Astrocyte (in vitro differentiated cells and primary cell): ENCODE results near the gene SCGB1A1. TPM values are rescaled to one million over a fixed set of nuclear protein-coding genes. Genes with fewer than 3 reads are reported as not detected.
A peak's percentile ranks its signal among the peaks of the same experiment; 100 is the strongest.

Experiments
- DNase-seq: peaks from one replicate; pipeline ENCODE4 v3.0.0-alpha.2; 2010; ENCODE audit warnings: low read depth
- FAIRE-seq: peaks from 2 replicates; lab custom pipeline; 2011; peaks lifted over from hg19 to GRCh38; lab: Jason Lieb, UNC
- H2AFZ ChIP-seq: 2 replicates; pipeline ENCODE4 v1.6.0; 2012; ENCODE audit warnings: low read depth, low read length, inconsistent platforms
- H3K27ac ChIP-seq: 2 replicates; pipeline ENCODE4 v1.5.1; 2011; ENCODE audit warnings: low read depth, low read length, inconsistent platforms
- H3K27me3 ChIP-seq: 2 replicates; pipeline ENCODE4 v1.6.0; 2011; ENCODE audit warnings: low read length, inconsistent platforms; ENCODE audit not compliant: insufficient read depth
- H3K36me3 ChIP-seq: 2 replicates; pipeline ENCODE4 v1.5.1; 2011; ENCODE audit warnings: low read length, inconsistent platforms; ENCODE audit not compliant: insufficient read depth
- H3K4me1 ChIP-seq: 2 replicates; pipeline ENCODE4 v1.5.1; 2011; ENCODE audit warnings: low read length, inconsistent platforms; ENCODE audit not compliant: insufficient read depth
- H3K4me2 ChIP-seq: 2 replicates; pipeline ENCODE4 v1.6.0; 2012; ENCODE audit warnings: low read length, inconsistent platforms
- H3K4me3 ChIP-seq: 2 replicates; pipeline ENCODE4 v1.5.1; 2011; ENCODE audit warnings: low read depth, mild to moderate bottlenecking, low read length, inconsistent platforms; ENCODE audit not compliant: insufficient read depth
- H3K79me2 ChIP-seq: 2 replicates; pipeline ENCODE4 v1.6.0; 2012; ENCODE audit warnings: mild to moderate bottlenecking, low read length, inconsistent platforms; ENCODE audit not compliant: insufficient read depth
- H3K9ac ChIP-seq: 2 replicates; pipeline ENCODE4 v1.6.0; 2012; ENCODE audit warnings: mild to moderate bottlenecking, low read length, inconsistent platforms
- H3K9me3 ChIP-seq: 2 replicates; pipeline ENCODE4 v1.5.1; 2012; ENCODE audit warnings: low read depth, mild to moderate bottlenecking, low read length, inconsistent platforms; ENCODE audit not compliant: insufficient read depth
- H4K20me1 ChIP-seq: 2 replicates; pipeline ENCODE4 v1.6.0; 2012; ENCODE audit warnings: low read length, inconsistent platforms; ENCODE audit not compliant: insufficient read depth
- H3K27ac Mint-ChIP-seq: one replicate; pipeline ENCODE4 v1.8.0; 2021; ENCODE audit warnings: mild to moderate bottlenecking, mixed read lengths; ENCODE audit not compliant: unreplicated experiment
- H3K27me3 Mint-ChIP-seq: one replicate; pipeline ENCODE4 v1.8.0; 2021; ENCODE audit warnings: low read depth, mixed read lengths; ENCODE audit not compliant: unreplicated experiment
- H3K36me3 Mint-ChIP-seq: one replicate; pipeline ENCODE4 v1.8.0; 2021; ENCODE audit warnings: low read depth, mixed read lengths; ENCODE audit not compliant: unreplicated experiment
- H3K4me1 Mint-ChIP-seq: one replicate; pipeline ENCODE4 v1.8.0; 2021; ENCODE audit warnings: low read depth, mixed read lengths; ENCODE audit not compliant: unreplicated experiment
- H3K4me3 Mint-ChIP-seq: one replicate; pipeline ENCODE4 v1.8.0; 2021; ENCODE audit warnings: mild to moderate bottlenecking, moderate library complexity, mixed read lengths; ENCODE audit not compliant: unreplicated experiment
- H3K9me3 Mint-ChIP-seq: one replicate; pipeline ENCODE4 v1.8.0; 2021; ENCODE audit warnings: mild to moderate bottlenecking, mixed read lengths; ENCODE audit not compliant: unreplicated experiment
- CTCF ChIP-seq: IDR thresholded peaks from 2 replicates; pipeline ENCODE4 v1.5.1; 2011; ENCODE audit warnings: low read depth, mild to moderate bottlenecking, inconsistent platforms, low read length, moderate library complexity; ENCODE audit not compliant: insufficient read depth
- EZH2 ChIP-seq: IDR thresholded peaks from 2 replicates; pipeline ENCODE4 v1.6.1; 2012; ENCODE audit warnings: mild to moderate bottlenecking, low read length, inconsistent platforms; ENCODE audit not compliant: insufficient read depth
- total RNA-seq: library from RNA; stranded (reverse); gene quantifications from 2 replicates; pipeline ENCODE4 v1.2.1, GENCODE V29; 2021

Gene SCGB1A1
- total RNA-seq, 1 donor from 2014 or later, result not detected

- Histone ChIP-seq H3K4me1 (no peaks in the 10 kb centered on the region), H2AFZ (no peak overlapping the region), H3K79me2 (no peaks in the 10 kb centered on the region), H3K36me3 (no peaks in the 10 kb centered on the region), H3K4me2 (no peak overlapping the region), H3K27me3 (no peaks in the 10 kb centered on the region), H3K9ac (no peak overlapping the region), H3K27ac (no peak overlapping the region), H3K4me3 (no peak overlapping the region), H3K9me3 (no peaks in the 10 kb centered on the region), H4K20me1 (no peaks in the 10 kb centered on the region)
- Mint-ChIP-seq H3K27me3 (peaks cover 6% of the 10 kb centered on the region), H3K9me3 (no peaks in the 10 kb centered on the region), H3K36me3 (no peaks in the 10 kb centered on the region), H3K4me3 (no peak overlapping the region), H3K27ac (no peak overlapping the region), H3K4me1 (no peaks in the 10 kb centered on the region)
- FAIRE-seq (no peak), DNase-seq (no peak)
- TF ChIP-seq EZH2 (no peak), CTCF (no peak)
Measured at GRCh38 chr11:62413060-62413696, 5.7 kb upstream of the SCGB1A1 start.

- Histone ChIP-seq H3K9me3 (no peaks in the 10 kb centered on the region), H3K4me1 (no peaks in the 10 kb centered on the region), H3K36me3 (no peaks in the 10 kb centered on the region), H3K27ac (no peak overlapping the region), H2AFZ (peak overlapping the region; percentile 26), H3K79me2 (no peaks in the 10 kb centered on the region), H4K20me1 (no peaks in the 10 kb centered on the region), H3K4me3 (no peak overlapping the region), H3K27me3 (peaks cover 3% of the 10 kb centered on the region), H3K4me2 (no peak overlapping the region), H3K9ac (no peak overlapping the region)
- DNase-seq (no peak), FAIRE-seq (no peak)
- Mint-ChIP-seq H3K27me3 (peaks cover 18% of the 10 kb centered on the region), H3K9me3 (peaks cover 1% of the 10 kb centered on the region), H3K36me3 (no peaks in the 10 kb centered on the region), H3K4me1 (no peaks in the 10 kb centered on the region), H3K4me3 (no peak overlapping the region), H3K27ac (no peak overlapping the region)
- no peak for TF ChIP-seq CTCF
- TF ChIP-seq EZH2, result no peak
Measured at GRCh38 chr11:62416596-62416995, 2.2 kb upstream of the SCGB1A1 start.

GRCh38 chr11:62418136-62418535 is 697 bp upstream of the SCGB1A1 start:
- peaks cover 3% of the 10 kb centered on the region for H3K27me3 ChIP-seq
- H3K79me2 ChIP-seq, result no peaks in the 10 kb centered on the region
- H3K4me1 ChIP-seq, result no peaks in the 10 kb centered on the region
- no peak overlapping the region for H3K9ac ChIP-seq
- no peaks in the 10 kb centered on the region for H3K36me3 ChIP-seq
- Mint-ChIP-seq H3K9me3 (peaks cover 1% of the 10 kb centered on the region), H3K4me1 (no peaks in the 10 kb centered on the region), H3K27ac (no peak overlapping the region), H3K4me3 (no peak overlapping the region), H3K27me3 (peaks cover 26% of the 10 kb centered on the region), H3K36me3 (no peaks in the 10 kb centered on the region)
- FAIRE-seq (no peak), DNase-seq (no peak)
- H3K4me3 ChIP-seq, result no peak overlapping the region
- no peak overlapping the region for H2AFZ ChIP-seq
- no peaks in the 10 kb centered on the region for H4K20me1 ChIP-seq
- no peak overlapping the region for H3K27ac ChIP-seq
- H3K4me2 ChIP-seq, result no peak overlapping the region
- no peaks in the 10 kb centered on the region for H3K9me3 ChIP-seq
- no peak for TF ChIP-seq EZH2
- TF ChIP-seq CTCF, result no peak
